ENCODE measurements around the gene CYP4B1.
"Not testable (repeated sequence)": the region's sequence is repeated elsewhere in the genome, so short reads cannot be mapped to it uniquely, and the experiment has no call there.

CYP4B1 gene

DNA sequence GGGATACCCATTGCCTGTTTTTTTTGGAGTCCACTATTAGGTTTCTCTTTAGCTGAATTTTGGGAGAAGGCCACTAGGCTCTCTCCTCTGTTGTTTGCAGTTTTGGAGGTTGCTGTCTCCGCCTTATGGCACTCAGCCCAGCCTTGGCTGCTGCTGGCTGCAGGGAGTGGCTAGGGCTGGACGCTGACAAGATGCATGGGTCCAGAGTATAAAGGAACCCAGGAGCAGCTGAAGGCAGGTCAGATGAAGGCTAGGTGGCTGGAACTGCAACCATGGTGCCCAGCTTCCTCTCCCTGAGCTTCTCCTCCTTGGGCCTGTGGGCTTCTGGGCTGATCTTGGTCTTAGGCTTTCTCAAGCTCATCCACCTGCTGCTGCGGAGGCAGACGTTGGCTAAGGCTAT is at the start of gene CYP4B1:
CYP4B1 (plus strand) TSS at position 237 of the 400 bp plus-strand sequence; CDS start at position 273, 36 bp downstream.
- no peak for DNase-seq (ENCODE audit: low read depth, low spot score)
- TF ChIP-seq EZH2 (IDR thresholded peaks at IDR 0.05): no peak
- TF ChIP-seq FOXP2 (optimal IDR thresholded peaks at IDR 0.05; ENCODE audit: control extremely low read depth, extremely low read length, insufficient read depth): no peak
- no peak for TF ChIP-seq POLR2AphosphoS5 (IDR thresholded peaks at IDR 0.05; ENCODE audit: borderline replicate concordance, low read depth, low read length)
- Histone ChIP-seq H3K9ac (ENCODE audit: insufficient read length) (no peak within 1 kb of the TSS), H3K9me3 (ENCODE audit: low read depth, low read length) (no peaks in the 10 kb centered on the region), H3K27ac (no peak within 1 kb of the TSS), H3K4me3 (no peak within 1 kb of the TSS), H3K36me3 (ENCODE audit: insufficient read depth, low read length) (no peaks in the 10 kb centered on the region)

DNA sequence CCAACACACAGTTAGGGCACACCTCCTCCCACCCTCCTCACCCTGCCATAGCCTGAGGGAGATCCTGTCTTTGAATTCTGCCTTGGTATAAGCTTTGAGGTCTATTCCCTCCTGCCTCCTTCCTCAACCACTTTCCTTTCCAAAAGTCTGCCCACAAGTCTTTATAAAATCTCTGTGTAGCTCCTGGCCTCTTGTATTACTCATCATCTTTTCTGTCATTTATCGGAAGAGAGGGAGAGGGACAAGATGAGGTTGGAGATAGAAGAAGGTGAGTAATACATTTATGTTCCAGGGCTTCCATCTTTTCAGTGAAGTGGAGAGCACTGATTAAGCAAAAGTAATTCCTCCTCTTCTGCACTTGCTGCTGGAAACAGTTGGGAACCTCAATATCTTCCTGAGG is 49.4 kb upstream of the CYP4B1 start:
- H3K36me3 ChIP-seq (ENCODE audit: insufficient read depth, low read length): no peaks in the 10 kb centered on the region
- TF ChIP-seq FOXP2 (optimal IDR thresholded peaks at IDR 0.05; ENCODE audit: control extremely low read depth, extremely low read length, insufficient read depth) (no peak), POLR2AphosphoS5 (IDR thresholded peaks at IDR 0.05; ENCODE audit: borderline replicate concordance, low read depth, low read length) (no peak), EZH2 (IDR thresholded peaks at IDR 0.05) (no peak)
- no peak overlapping the region for H3K9ac ChIP-seq (ENCODE audit: insufficient read length)
- H3K27ac ChIP-seq: no peak overlapping the region
- no peak overlapping the region for H3K4me3 ChIP-seq
- H3K9me3 ChIP-seq (ENCODE audit: low read depth, low read length): no peaks in the 10 kb centered on the region
- DNase-seq (ENCODE audit: low read depth, low spot score): no peak

DNA sequence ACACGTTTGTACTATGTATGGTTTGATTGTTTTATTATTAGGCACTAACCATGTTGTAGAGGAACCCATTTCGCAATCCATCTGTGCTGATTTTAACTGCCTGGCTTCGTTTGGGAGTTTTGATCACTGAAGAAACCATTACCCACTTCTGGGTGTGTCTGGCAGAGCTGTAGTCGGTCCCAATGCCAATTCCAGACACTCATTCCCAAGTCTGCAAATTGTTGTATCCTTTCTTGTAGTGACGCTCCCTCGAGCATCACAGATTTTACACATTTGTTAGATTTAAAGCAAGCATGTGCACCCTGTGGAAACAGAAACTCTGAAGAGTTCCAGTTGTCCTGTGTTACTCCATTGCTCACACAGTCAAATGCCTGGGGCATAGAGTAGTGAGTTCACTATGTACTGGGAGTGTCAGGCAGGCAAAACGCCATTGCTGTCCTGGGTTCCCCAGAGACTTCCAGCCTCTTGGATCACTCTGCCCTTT is 48.9 kb upstream of the CYP4B1 start:
- Histone ChIP-seq H3K4me3 (no peak overlapping the region), H3K36me3 (ENCODE audit: insufficient read depth, low read length) (no peaks in the 10 kb centered on the region), H3K9ac (ENCODE audit: insufficient read length) (no peak overlapping the region), H3K9me3 (ENCODE audit: low read depth, low read length) (no peaks in the 10 kb centered on the region), H3K27ac (no peak overlapping the region)
- DNase-seq (ENCODE audit: low read depth, low spot score): no peak
- TF ChIP-seq FOXP2 (optimal IDR thresholded peaks at IDR 0.05; ENCODE audit: control extremely low read depth, extremely low read length, insufficient read depth) (no peak), EZH2 (IDR thresholded peaks at IDR 0.05) (no peak), POLR2AphosphoS5 (IDR thresholded peaks at IDR 0.05; ENCODE audit: borderline replicate concordance, low read depth, low read length) (no peak)

DNA sequence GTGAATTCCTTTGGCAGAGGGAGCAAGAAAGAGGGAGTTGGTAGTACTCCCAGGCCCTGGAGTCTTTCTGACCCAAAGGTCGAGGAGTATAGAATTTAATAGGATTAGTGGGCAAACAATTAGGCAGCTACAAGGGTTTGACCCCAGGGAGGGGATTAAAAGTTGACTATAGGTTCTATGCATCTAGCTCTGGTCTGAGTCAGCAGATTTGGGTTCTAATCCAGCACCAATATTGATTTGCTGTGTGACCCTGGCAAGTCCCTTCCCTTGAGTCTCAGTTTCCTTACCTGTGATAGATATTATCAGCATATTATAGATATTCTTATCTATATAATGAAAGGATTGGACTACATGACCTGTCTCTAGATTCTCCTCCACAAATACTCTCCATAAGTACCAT is 44.9 kb upstream of the CYP4B1 start:
- no peak overlapping the region for H3K27ac ChIP-seq
- no peaks in the 10 kb centered on the region for H3K36me3 ChIP-seq (ENCODE audit: insufficient read depth, low read length)
- H3K4me3 ChIP-seq: no peak overlapping the region
- DNase-seq (ENCODE audit: low read depth, low spot score): no peak
- H3K9me3 ChIP-seq (ENCODE audit: low read depth, low read length): no peaks in the 10 kb centered on the region
- H3K9ac ChIP-seq (ENCODE audit: insufficient read length): no peak overlapping the region
- TF ChIP-seq POLR2AphosphoS5 (IDR thresholded peaks at IDR 0.05; ENCODE audit: borderline replicate concordance, low read depth, low read length) (no peak), FOXP2 (optimal IDR thresholded peaks at IDR 0.05; ENCODE audit: control extremely low read depth, extremely low read length, insufficient read depth) (no peak), EZH2 (IDR thresholded peaks at IDR 0.05) (no peak)

DNA sequence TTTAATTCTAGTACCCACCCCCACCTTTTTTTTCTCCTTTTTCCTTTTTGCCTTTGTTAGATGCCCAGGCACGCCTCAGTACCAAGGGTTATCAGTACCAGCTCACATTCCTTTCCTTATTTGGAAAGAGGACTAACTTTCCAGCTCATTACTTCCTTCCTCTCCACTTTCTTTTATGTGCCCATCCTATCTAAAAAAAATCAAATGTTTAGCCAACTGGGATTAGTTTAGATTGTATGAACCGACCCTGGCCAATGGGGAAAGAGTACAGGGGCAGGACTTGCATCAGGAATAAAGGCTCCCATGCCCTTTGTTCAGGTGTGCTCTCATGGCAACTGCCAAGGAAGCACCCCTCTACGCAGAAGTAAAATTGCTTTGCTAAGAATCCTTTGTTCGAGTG is 44.1 kb upstream of the CYP4B1 start:
- not testable (repeated sequence) for DNase-seq (ENCODE audit: low read depth, low spot score)

DNA sequence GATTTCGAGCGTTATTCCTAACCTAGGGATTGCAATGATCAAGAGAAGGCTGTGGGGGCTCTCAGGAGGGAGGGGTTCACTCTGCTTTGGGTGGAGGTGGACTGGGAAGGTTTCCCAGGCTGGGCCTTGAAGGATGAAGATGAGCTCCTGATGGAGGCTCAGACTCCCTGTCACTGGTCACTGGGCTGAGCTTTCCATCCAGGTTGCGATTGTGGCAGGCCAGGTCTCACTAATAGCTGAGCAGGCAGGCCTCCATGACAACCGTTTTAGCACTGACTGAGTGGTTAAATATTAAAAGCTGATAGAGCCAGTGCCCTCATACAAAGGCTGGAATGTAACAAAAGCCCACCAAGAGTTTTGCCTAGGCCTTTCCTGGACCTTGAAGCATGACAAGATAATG is 43.7 kb upstream of the CYP4B1 start:
- Histone ChIP-seq H3K9me3 (ENCODE audit: low read depth, low read length) (no peaks in the 10 kb centered on the region), H3K36me3 (ENCODE audit: insufficient read depth, low read length) (no peaks in the 10 kb centered on the region), H3K9ac (ENCODE audit: insufficient read length) (no peak overlapping the region), H3K27ac (no peak overlapping the region), H3K4me3 (no peak overlapping the region)
- TF ChIP-seq POLR2AphosphoS5 (IDR thresholded peaks at IDR 0.05; ENCODE audit: borderline replicate concordance, low read depth, low read length) (no peak), EZH2 (IDR thresholded peaks at IDR 0.05) (no peak), FOXP2 (optimal IDR thresholded peaks at IDR 0.05; ENCODE audit: control extremely low read depth, extremely low read length, insufficient read depth) (no peak)
- no peak for DNase-seq (ENCODE audit: low read depth, low spot score)

More for the DNA sequence above, 44.1 kb upstream of the CYP4B1 start:
- H3K27ac ChIP-seq; H3K9me3 ChIP-seq (ENCODE audit: low read depth, low read length); H3K36me3 ChIP-seq (ENCODE audit: insufficient read depth, low read length); H3K9ac ChIP-seq (ENCODE audit: insufficient read length); H3K4me3 ChIP-seq: not testable (repeated sequence)

DNA sequence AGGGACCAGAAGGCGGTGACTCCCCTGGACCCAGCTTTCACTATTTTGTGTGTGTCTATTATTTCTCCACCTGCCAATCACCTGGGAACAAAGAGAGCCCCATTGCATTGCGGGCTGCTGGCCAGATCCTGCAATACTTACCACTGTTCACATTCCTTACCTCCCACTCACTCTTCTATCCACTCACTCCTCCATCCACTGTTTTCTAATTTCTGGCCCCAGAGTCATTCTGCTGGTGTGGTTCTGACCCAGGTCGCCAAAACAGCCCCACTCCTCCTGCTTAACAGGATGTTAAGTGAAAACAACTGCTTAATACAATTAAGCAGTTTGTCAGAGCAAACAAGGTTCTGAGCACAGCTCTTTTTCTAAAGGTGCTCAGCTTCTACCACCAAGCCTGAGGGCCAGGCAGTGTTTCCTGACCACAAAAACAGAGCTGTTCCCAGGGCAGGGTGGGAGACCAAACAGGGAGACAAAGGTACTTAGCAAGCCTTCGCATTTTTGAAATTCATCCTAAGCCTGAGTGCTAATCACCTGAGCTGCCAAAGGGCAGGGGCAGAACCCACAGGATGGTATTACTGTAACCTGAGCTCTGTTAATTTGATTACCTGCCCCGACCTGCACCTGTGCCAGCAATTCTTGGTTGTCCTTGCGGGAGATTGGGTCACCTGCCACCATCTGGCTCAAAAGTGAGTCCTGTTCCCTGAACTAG is 41.4 kb upstream of the CYP4B1 start:
- H3K4me3 ChIP-seq: no peak overlapping the region
- no peak overlapping the region for H3K9ac ChIP-seq (ENCODE audit: insufficient read length)
- TF ChIP-seq POLR2AphosphoS5 (IDR thresholded peaks at IDR 0.05; ENCODE audit: borderline replicate concordance, low read depth, low read length): no peak
- no peak for TF ChIP-seq EZH2 (IDR thresholded peaks at IDR 0.05)
- TF ChIP-seq FOXP2 (optimal IDR thresholded peaks at IDR 0.05; ENCODE audit: control extremely low read depth, extremely low read length, insufficient read depth): no peak
- H3K9me3 ChIP-seq (ENCODE audit: low read depth, low read length): no peaks in the 10 kb centered on the region
- H3K27ac ChIP-seq: no peak overlapping the region
- no peaks in the 10 kb centered on the region for H3K36me3 ChIP-seq (ENCODE audit: insufficient read depth, low read length)
- DNase-seq (ENCODE audit: low read depth, low spot score): no peak

DNA sequence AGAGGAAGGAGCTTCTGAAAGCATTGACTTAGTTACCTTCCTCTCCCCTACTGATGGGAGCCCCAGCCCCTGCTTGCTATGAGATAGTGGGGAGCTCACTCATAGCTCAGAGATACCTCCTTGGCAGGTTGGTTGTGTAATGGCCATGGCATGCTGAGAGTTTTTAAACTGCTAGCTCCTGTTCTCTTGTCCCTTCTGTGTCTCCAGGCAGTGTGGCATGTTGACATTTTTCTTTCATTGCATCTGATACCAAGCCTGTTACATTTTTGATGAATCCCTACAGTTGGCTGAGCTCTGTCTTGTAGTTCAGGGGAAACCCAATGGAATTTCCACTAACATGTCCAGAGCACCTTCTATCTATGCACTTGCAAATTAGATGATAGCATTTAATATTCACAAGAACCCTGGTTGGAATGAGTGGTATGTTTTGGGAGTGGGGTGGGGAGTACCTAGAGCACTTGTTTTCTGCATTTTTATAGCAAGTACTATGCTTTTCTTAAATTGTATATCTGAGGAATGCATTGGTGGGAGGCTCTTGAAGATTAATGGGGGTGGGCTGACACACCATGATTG is 40.8 kb upstream of the CYP4B1 start:
- H3K27ac ChIP-seq: no peak overlapping the region
- no peaks in the 10 kb centered on the region for H3K36me3 ChIP-seq (ENCODE audit: insufficient read depth, low read length)
- no peaks in the 10 kb centered on the region for H3K9me3 ChIP-seq (ENCODE audit: low read depth, low read length)
- TF ChIP-seq EZH2 (IDR thresholded peaks at IDR 0.05) (no peak), FOXP2 (optimal IDR thresholded peaks at IDR 0.05; ENCODE audit: control extremely low read depth, extremely low read length, insufficient read depth) (no peak), POLR2AphosphoS5 (IDR thresholded peaks at IDR 0.05; ENCODE audit: borderline replicate concordance, low read depth, low read length) (no peak)
- no peak overlapping the region for H3K4me3 ChIP-seq
- no peak overlapping the region for H3K9ac ChIP-seq (ENCODE audit: insufficient read length)
- DNase-seq (ENCODE audit: low read depth, low spot score): no peak

All from SK-N-MC (cell line).